H4 (cell line): Measurements from ENCODE around the gene CCND1. TPM values are rescaled to one million over a fixed set of nuclear protein-coding genes. Genes with fewer than 3 reads are reported as not detected.
"Not testable (repeated sequence)": the region's sequence is repeated elsewhere in the genome, so short reads cannot be mapped to it uniquely, and the experiment has no call there.

ENCODE experiments used
- DNase-seq: peaks from one replicate; pipeline ENCODE4 v3.0.0-alpha.2; 2015; ENCODE audit warnings: low spot score
- total RNA-seq: library from RNA; depleted of rRNA; stranded (reverse); fragments of >200 nt; shearing (Covaris generic); gene quantifications from 2 replicates; pipeline ENCODE4 v1.2.3, GENCODE V29; 2014; rRNA removed

CCND1 gene
- total RNA-seq, 1 experiment from 2014 or later, result 67.5 TPM

- DNase-seq, result no peak
Observed at GRCh38 chr11:69689484-69690319, 48.7 kb downstream of the CCND1 start.

- DNase-seq, result peak; percentile 31
Observed at GRCh38 chr11:69691463-69691862, 50.5 kb downstream of the CCND1 start.

GRCh38 chr11:69692422-69692821 lies 51.5 kb downstream of the CCND1 start:
- no peak for DNase-seq

DNA sequence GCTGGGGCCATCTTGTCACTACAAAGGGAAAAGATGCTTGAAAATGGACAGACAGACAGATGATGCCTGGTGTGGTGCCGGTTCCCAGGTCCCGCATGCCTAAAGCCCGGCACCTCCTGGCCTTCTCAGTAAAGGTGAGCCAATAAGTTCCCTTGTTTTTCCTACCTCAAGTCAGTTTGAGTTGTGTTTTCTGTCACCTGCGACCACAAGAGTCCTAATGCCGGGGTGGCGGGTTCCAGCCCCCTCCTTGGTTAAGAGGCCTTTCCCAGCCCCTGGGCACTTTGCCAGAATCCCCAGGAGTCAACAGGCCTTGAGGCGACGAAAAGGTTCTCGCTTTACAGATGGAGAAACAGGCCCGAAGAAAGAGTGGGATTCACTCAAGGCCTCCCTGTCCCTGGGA lies 53.8 kb downstream of the CCND1 start:
- DNase-seq, result no peak

GRCh38 chr11:69695581-69695980 lies 54.6 kb downstream of the CCND1 start:
- DNase-seq, result no peak

- DNase-seq, result not testable (repeated sequence)
Observed at GRCh38 chr11:69695995-69696394, 55.0 kb downstream of the CCND1 start.

GRCh38 chr11:69696749-69697468 lies 56.0 kb downstream of the CCND1 start:
- DNase-seq, result no peak

GRCh38 chr11:69697469-69697843 lies 56.5 kb downstream of the CCND1 start:
- no peak for DNase-seq

DNA sequence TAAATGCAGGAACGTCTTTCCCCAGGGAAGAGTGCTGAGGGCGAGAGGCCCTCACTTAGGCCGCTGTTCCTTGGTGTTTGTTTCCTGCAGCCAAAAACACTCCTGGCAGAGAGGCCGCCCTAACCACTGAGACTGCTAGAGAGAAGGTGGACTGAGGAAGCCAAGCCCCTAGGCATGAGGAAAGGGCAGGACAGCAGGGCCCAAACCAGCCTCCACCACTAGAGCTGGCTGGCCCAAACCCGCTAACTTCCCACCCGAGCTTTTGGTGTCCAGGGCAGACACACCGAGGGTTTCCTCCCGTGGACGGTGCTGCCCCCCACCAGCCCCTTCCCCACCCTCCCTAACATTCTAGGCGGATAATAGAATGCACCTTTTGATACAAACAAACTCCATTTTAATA lies 56.9 kb downstream of the CCND1 start:
- no peak for DNase-seq

DNA sequence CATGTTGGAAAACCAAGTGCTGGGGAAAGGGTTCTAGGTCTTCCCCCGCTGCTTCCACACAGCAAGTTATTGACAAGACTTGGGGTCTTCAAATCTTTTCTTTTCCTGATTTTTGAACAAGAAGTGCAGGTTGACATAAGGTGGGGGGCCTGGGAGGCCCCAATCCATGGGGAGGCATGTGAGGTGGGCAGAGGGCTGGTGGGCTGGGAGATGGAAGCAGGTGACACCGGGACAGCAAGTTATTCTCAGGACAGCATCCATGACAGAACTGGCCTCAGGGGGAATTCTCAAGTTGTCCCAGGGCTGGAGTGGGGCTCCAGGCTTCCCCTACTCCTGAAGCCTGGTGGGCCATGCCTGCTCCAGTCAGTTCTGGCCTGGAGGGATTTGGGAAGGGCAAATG lies 57.4 kb downstream of the CCND1 start:
- no peak for DNase-seq

- DNase-seq, result no peak
Observed at GRCh38 chr11:69699213-69699612, 58.3 kb downstream of the CCND1 start.

DNA sequence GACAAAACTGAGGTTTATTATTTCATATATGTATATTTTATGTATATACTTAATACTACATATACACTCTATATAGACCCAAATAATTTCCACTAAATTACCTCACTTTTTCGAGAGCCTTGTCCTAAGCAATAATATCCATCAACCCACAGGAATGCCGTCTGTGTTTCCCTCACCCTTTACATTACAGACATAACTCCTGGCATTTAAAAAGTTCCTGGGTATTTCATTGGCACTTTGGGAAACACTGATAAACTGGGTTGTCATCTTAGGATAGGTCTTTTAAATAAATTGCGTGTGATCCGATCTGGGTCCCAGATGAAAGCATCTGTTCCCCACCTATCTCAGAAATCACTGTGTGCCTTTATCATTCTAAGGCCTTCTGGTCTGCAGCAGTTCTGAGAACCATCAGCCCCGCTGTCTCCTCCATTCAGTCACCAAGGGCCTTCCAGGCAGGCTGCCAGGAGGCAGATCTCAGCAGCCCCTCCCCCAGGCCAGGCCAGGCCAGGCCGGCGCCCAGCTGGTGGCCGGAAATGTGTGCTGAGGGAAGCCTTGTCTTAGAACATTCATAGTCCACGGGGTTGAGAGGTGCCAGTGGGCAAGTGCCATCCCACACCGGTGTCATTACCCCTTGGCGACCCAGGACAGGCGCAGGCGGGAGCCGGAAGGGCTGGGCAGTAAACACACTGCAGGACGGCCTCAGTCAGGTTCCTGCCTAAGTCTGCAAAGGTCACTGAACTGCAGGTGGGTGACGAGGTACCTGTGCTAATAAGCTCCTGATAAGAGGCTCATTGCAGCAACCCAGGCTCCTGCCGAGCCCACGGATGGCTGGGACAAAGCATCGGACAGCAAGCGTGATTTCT lies 59.6 kb downstream of the CCND1 start:
- DNase-seq, result peak; percentile 68

GRCh38 chr11:69702239-69702691 lies 61.3 kb downstream of the CCND1 start:
- no peak for DNase-seq

GRCh38 chr11:69702769-69703452 lies 62.0 kb downstream of the CCND1 start:
- DNase-seq, result no peak

DNA sequence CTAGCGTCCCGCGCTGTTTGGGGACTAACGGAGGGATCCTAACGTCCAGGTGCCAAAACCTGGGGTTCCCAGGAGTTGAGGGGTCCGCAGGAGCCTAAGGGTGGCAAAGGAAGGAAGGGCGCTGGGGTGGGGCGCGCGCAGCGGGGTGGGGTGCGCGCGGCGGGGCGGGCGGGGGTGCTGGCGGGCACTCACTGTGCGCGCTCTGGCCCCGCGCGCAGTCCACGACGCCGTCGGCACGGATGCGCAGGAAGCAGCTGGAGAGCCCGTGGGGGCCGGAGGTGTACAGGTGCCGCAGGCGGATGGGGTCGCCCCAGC lies 62.5 kb downstream of the CCND1 start:
- no peak for DNase-seq

Other genes starting within 250 kb of the CCND1 start
- not detected in 2 replicates for gene LINC01488, start 159.5 kb upstream of the CCND1 start, total RNA-seq
- gene LTO1, start 34.2 kb downstream of the CCND1 start, total RNA-seq, result 3.2 and 8.5 TPM in 2 replicates
- 0.17 TPM in 1 of 2 replicates, not detected in the other for gene FGF19, start 62.9 kb downstream of the CCND1 start, total RNA-seq
- 0.02 TPM in 1 of 2 replicates, not detected in the other for gene FGF4, start 134.2 kb downstream of the CCND1 start, total RNA-seq
- gene FGF3, start 178.3 kb downstream of the CCND1 start, total RNA-seq, result not detected in 2 replicates